Activated naive CD8-positive, alpha-beta T cell treated with anti-CD3 and anti-CD28 coated beads for 36 hours (primary cell): ENCODE data around the gene ADD2. TPM values are rescaled to one million over a fixed set of nuclear protein-coding genes. Genes with fewer than 3 reads are reported as not detected.
A peak's percentile ranks its signal among the peaks of the same experiment; 100 is the strongest.
"Not testable (repeated sequence)": the region's sequence is repeated elsewhere in the genome, so short reads cannot be mapped to it uniquely, and the experiment has no call there.

Source experiments
- DNase-seq: peaks from one replicate; pipeline ENCODE4 v3.0.0; 2021
- H3K27ac Mint-ChIP-seq: one replicate; pipeline ENCODE4 v1.8.0; 2022; ENCODE audit warnings: mild to moderate bottlenecking, moderate library complexity, mixed read lengths
- H3K27me3 Mint-ChIP-seq: one replicate; pipeline ENCODE4 v1.8.0; 2022; ENCODE audit warnings: mild to moderate bottlenecking, mixed read lengths
- H3K36me3 Mint-ChIP-seq: one replicate; pipeline ENCODE4 v1.8.0; 2021; ENCODE audit warnings: mild to moderate bottlenecking, mixed read lengths
- H3K4me1 Mint-ChIP-seq: one replicate; pipeline ENCODE4 v1.8.0; 2021; ENCODE audit warnings: mixed read lengths
- H3K4me3 Mint-ChIP-seq: one replicate; pipeline ENCODE4 v1.8.0; 2022; ENCODE audit warnings: mild to moderate bottlenecking, moderate library complexity, mixed read lengths
- H3K9me3 Mint-ChIP-seq: one replicate; pipeline ENCODE4 v1.8.0; 2022; ENCODE audit warnings: mixed read lengths
- total RNA-seq, 2 experiments: library from RNA; stranded (reverse); gene quantifications; one replicate each; pipeline ENCODE4 v1.2.3, GENCODE V29; 2021

The ADD2 gene
- total RNA-seq, 2 experiments from 2014 or later, result 33.2 to 36.1 TPM

DNA sequence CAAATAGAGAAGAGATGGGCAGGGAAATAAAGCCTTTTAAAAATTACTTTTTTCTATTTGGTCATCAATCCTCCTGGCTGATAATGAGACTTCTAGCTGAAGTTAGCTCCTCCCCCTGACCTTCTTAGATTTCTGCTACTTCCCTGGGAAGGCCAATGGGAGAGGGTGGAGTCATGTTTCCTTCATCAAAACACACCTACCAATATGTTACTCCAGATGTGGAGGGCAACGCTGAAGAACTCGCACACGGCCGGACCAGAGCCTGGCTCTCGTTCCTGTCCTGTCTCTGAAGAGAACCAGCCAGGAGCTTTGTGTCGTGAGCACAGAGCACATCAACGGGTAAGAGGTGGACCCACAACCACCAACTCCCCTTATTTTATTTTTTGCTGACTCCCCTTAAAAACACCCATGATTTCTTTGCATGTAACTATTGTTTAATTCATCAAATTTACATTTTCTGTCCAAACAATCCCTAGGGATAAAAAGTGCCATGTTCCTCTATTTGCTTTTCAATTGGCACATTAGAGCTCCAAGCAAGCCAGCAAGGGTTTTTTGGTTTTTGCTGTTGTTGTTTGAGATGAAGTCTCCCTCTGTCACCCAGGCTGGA lies 94.9 kb downstream of the ADD2 start:
- H3K4me1 Mint-ChIP-seq, result no peaks in the 10 kb centered on the region
- peaks cover 9% of the 10 kb centered on the region for H3K36me3 Mint-ChIP-seq
- DNase-seq, result no peak
- no peak overlapping the region for H3K4me3 Mint-ChIP-seq
- no peaks in the 10 kb centered on the region for H3K9me3 Mint-ChIP-seq
- H3K27ac Mint-ChIP-seq, result no peak overlapping the region
- H3K27me3 Mint-ChIP-seq, result no peaks in the 10 kb centered on the region

DNA sequence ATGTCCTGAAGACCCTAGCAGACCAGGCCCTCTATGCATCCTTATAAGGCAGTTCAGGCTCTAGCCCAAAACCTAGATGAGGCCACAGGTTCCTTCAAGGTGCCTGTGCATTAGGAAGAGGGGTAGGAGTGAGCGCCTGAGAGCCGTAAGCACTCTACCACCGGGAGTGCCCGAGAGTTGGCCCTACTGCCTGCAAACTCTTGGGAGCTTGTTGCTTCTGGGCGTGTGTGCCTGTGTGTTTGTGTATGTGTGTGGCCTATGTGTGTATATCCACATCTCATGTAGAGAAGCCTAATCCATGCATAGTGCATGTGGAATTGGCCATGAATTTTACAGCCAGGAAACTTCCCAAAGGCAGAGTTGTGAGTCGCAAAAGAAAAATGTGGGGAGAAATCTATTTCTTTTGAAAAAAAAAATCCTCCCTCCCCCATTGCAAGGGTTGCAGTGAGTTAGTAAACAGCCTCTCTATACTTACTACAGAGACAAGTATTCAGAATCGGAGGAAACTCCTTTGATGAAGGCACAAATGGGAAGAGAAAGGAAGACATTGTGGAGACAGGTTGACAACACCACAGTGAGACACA lies 96.8 kb downstream of the ADD2 start:
- no peak overlapping the region for H3K4me3 Mint-ChIP-seq
- H3K36me3 Mint-ChIP-seq, result peaks cover 12% of the 10 kb centered on the region
- H3K9me3 Mint-ChIP-seq, result no peaks in the 10 kb centered on the region
- H3K27me3 Mint-ChIP-seq, result no peaks in the 10 kb centered on the region
- H3K4me1 Mint-ChIP-seq, result no peaks in the 10 kb centered on the region
- H3K27ac Mint-ChIP-seq, result no peak overlapping the region
- no peak for DNase-seq

GRCh38 chr2:70670626-70671025 lies 97.4 kb downstream of the ADD2 start:
- H3K9me3 Mint-ChIP-seq, result no peaks in the 10 kb centered on the region
- H3K36me3 Mint-ChIP-seq, result peaks cover 12% of the 10 kb centered on the region
- H3K4me1 Mint-ChIP-seq, result no peaks in the 10 kb centered on the region
- no peak overlapping the region for H3K4me3 Mint-ChIP-seq
- no peak for DNase-seq
- H3K27ac Mint-ChIP-seq, result no peak overlapping the region
- no peaks in the 10 kb centered on the region for H3K27me3 Mint-ChIP-seq

- no peak for DNase-seq
- H3K27ac Mint-ChIP-seq, result no peak overlapping the region
Observed at GRCh38 chr2:70670202-70670601, 97.8 kb downstream of the ADD2 start.

DNA sequence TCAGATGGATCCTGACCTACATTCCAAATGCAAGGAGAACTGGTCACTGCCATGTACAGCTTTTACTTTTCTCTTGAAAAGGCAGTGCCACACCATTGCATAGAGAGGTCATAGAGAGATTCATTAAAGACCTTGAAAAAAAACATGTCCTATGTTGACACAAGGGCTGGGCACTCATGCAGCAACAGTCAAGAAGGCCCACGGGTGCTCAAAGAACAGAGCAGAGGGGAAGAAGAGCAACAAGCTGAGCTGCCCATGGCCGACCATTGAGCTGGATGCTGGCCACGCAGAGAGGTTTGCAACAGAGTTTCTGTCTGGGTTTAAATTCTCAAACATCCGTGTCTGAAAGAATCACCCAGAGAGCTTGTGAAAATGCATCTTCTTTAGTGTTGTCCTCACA lies 99.1 kb downstream of the ADD2 start:
- no peak for DNase-seq
- no peaks in the 10 kb centered on the region for H3K27me3 Mint-ChIP-seq
- H3K4me1 Mint-ChIP-seq, result peaks cover 8% of the 10 kb centered on the region
- H3K9me3 Mint-ChIP-seq, result peaks cover 4% of the 10 kb centered on the region
- no peak overlapping the region for H3K27ac Mint-ChIP-seq
- no peak overlapping the region for H3K4me3 Mint-ChIP-seq
- H3K36me3 Mint-ChIP-seq, result peaks cover 17% of the 10 kb centered on the region

More at GRCh38 chr2:70670202-70670601, 97.8 kb downstream of the ADD2 start:
- H3K4me3 Mint-ChIP-seq, result no peak overlapping the region
- no peaks in the 10 kb centered on the region for H3K27me3 Mint-ChIP-seq
- peaks cover 15% of the 10 kb centered on the region for H3K36me3 Mint-ChIP-seq
- H3K9me3 Mint-ChIP-seq, result no peaks in the 10 kb centered on the region
- H3K4me1 Mint-ChIP-seq, result no peaks in the 10 kb centered on the region

GRCh38 chr2:70668432-70668831 lies 99.6 kb downstream of the ADD2 start:
- Mint-ChIP-seq H3K27me3 (no peaks in the 10 kb centered on the region), H3K4me1 (peaks cover 12% of the 10 kb centered on the region), H3K27ac (no peak overlapping the region), H3K36me3 (peaks cover 21% of the 10 kb centered on the region), H3K9me3 (peaks cover 4% of the 10 kb centered on the region), H3K4me3 (no peak overlapping the region)
- DNase-seq, result no peak

- no peak overlapping the region for H3K4me3 Mint-ChIP-seq
- H3K27ac Mint-ChIP-seq, result peak overlapping the region; percentile 18
- H3K36me3 Mint-ChIP-seq, result peaks cover 26% of the 10 kb centered on the region
- no peak for DNase-seq
- peaks cover 12% of the 10 kb centered on the region for H3K4me1 Mint-ChIP-seq
- no peaks in the 10 kb centered on the region for H3K27me3 Mint-ChIP-seq
- peaks cover 4% of the 10 kb centered on the region for H3K9me3 Mint-ChIP-seq
Observed at GRCh38 chr2:70664525-70664924, 103.5 kb downstream of the ADD2 start.

GRCh38 chr2:70663411-70663810 lies 104.6 kb downstream of the ADD2 start:
- no peak overlapping the region for H3K4me3 Mint-ChIP-seq
- no peaks in the 10 kb centered on the region for H3K27me3 Mint-ChIP-seq
- no peak overlapping the region for H3K27ac Mint-ChIP-seq
- H3K36me3 Mint-ChIP-seq, result peaks cover 26% of the 10 kb centered on the region
- H3K9me3 Mint-ChIP-seq, result peaks cover 4% of the 10 kb centered on the region
- DNase-seq, result no peak
- H3K4me1 Mint-ChIP-seq, result peaks cover 13% of the 10 kb centered on the region

DNA sequence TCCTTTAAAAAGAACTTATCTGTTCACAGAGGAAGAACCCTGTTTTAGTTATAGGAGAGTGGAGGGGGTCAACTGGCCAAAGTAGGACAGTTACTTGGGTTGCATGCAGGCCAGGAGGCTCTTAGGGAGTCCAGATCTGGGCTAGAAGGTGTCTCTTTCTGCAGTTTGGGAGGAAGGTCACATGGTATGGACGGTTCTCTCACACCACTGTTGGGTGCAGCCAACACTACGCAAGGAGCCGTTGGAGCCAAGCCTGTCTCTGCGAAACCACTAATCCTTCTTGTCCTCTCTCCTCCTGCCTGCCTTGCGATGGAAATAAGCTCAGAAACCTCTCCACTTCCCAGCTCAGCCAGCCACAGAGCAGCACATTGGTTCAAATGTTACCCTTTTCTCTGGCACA lies 108.4 kb downstream of the ADD2 start:
- no peak overlapping the region for H3K27ac Mint-ChIP-seq
- peaks cover 16% of the 10 kb centered on the region for H3K36me3 Mint-ChIP-seq
- H3K27me3 Mint-ChIP-seq, result no peaks in the 10 kb centered on the region
- no peak overlapping the region for H3K4me3 Mint-ChIP-seq
- peaks cover 42% of the 10 kb centered on the region for H3K4me1 Mint-ChIP-seq
- no peak for DNase-seq
- peaks cover 1% of the 10 kb centered on the region for H3K9me3 Mint-ChIP-seq

GRCh38 chr2:70658476-70658875 lies 109.5 kb downstream of the ADD2 start:
- no peak overlapping the region for H3K4me3 Mint-ChIP-seq
- no peak for DNase-seq
- H3K27me3 Mint-ChIP-seq, result peaks cover 5% of the 10 kb centered on the region
- H3K36me3 Mint-ChIP-seq, result peaks cover 10% of the 10 kb centered on the region
- no peak overlapping the region for H3K27ac Mint-ChIP-seq
- H3K9me3 Mint-ChIP-seq, result no peaks in the 10 kb centered on the region
- peaks cover 37% of the 10 kb centered on the region for H3K4me1 Mint-ChIP-seq

GRCh38 chr2:70657246-70657645 lies 110.8 kb downstream of the ADD2 start:
- H3K27me3 Mint-ChIP-seq, result peaks cover 10% of the 10 kb centered on the region
- DNase-seq, result no peak
- H3K9me3 Mint-ChIP-seq, result no peaks in the 10 kb centered on the region
- peaks cover 5% of the 10 kb centered on the region for H3K36me3 Mint-ChIP-seq
- H3K27ac Mint-ChIP-seq, result peak overlapping the region; percentile 79
- H3K4me3 Mint-ChIP-seq, result peak overlapping the region; percentile 23
- H3K4me1 Mint-ChIP-seq, result peaks cover 37% of the 10 kb centered on the region

GRCh38 chr2:70656421-70657010 lies 111.5 kb downstream of the ADD2 start:
- Mint-ChIP-seq H3K36me3 (peaks cover 2% of the 10 kb centered on the region), H3K27me3 (peaks cover 13% of the 10 kb centered on the region), H3K4me3 (peak overlapping the region; percentile 3), H3K27ac (peak overlapping the region; percentile 70), H3K9me3 (no peaks in the 10 kb centered on the region), H3K4me1 (peaks cover 37% of the 10 kb centered on the region)
- DNase-seq, result peak; percentile 40

GRCh38 chr2:70655786-70656185 lies 112.2 kb downstream of the ADD2 start:
- Mint-ChIP-seq H3K4me1 (peaks cover 37% of the 10 kb centered on the region), H3K9me3 (no peaks in the 10 kb centered on the region), H3K4me3 (no peak overlapping the region), H3K27me3 (peaks cover 18% of the 10 kb centered on the region), H3K27ac (peak overlapping the region; percentile 77), H3K36me3 (no peaks in the 10 kb centered on the region)
- DNase-seq, result no peak

GRCh38 chr2:70655211-70655610 lies 112.8 kb downstream of the ADD2 start:
- not testable (repeated sequence) for DNase-seq, H3K4me3 Mint-ChIP-seq, H3K36me3 Mint-ChIP-seq, H3K9me3 Mint-ChIP-seq
- peak overlapping the region; percentile 77 for H3K27ac Mint-ChIP-seq
- peaks cover 37% of the 10 kb centered on the region for H3K4me1 Mint-ChIP-seq
- peaks cover 22% of the 10 kb centered on the region for H3K27me3 Mint-ChIP-seq

GRCh38 chr2:70651727-70652126 lies 116.3 kb downstream of the ADD2 start:
- Mint-ChIP-seq H3K36me3 (no peaks in the 10 kb centered on the region), H3K4me3 (no peak overlapping the region), H3K27ac (no peak overlapping the region), H3K27me3 (peaks cover 22% of the 10 kb centered on the region), H3K9me3 (no peaks in the 10 kb centered on the region), H3K4me1 (peaks cover 21% of the 10 kb centered on the region)
- DNase-seq, result no peak

- Mint-ChIP-seq H3K4me1 (peaks cover 14% of the 10 kb centered on the region), H3K27me3 (peaks cover 22% of the 10 kb centered on the region), H3K27ac (no peak overlapping the region), H3K36me3 (no peaks in the 10 kb centered on the region), H3K4me3 (no peak overlapping the region), H3K9me3 (no peaks in the 10 kb centered on the region)
- DNase-seq, result no peak
Observed at GRCh38 chr2:70651014-70651413, 117.0 kb downstream of the ADD2 start.
